ENCODE data around the gene ATP1A2.
"Not testable (repeated sequence)": the region's sequence is repeated elsewhere in the genome, so short reads cannot be mapped to it uniquely, and the experiment has no call there.

Gene ATP1A2

GRCh38 chr1:160122978-160123495 is 7.5 kb downstream of the ATP1A2 start:
- Histone ChIP-seq H3K36me3 (replicated peaks; ENCODE audit: low read depth, low read length) (no peaks in the 10 kb centered on the region), H3K27me3 (ENCODE audit: low read depth, low read length) (peaks cover 7% of the 10 kb centered on the region), H3K27ac (ENCODE audit: low read length) (no peak overlapping the region), H4K20me1 (ENCODE audit: insufficient read depth, low read length) (no peaks in the 10 kb centered on the region), H3K9ac (ENCODE audit: low read length) (no peak overlapping the region), H3K9me3 (ENCODE audit: insufficient read depth, low read length) (no peaks in the 10 kb centered on the region), H2AFZ (ENCODE audit: low read depth, low read length) (no peak overlapping the region), H3K4me3 (ENCODE audit: low read length) (no peak overlapping the region), H3K4me1 (ENCODE audit: low read length) (peaks cover 4% of the 10 kb centered on the region), H3K4me2 (ENCODE audit: low read length) (no peak overlapping the region), H3K79me2 (ENCODE audit: low read length) (no peaks in the 10 kb centered on the region)
- TF ChIP-seq EZH2phosphoT487 (IDR thresholded peaks at IDR 0.05; ENCODE audit: low read depth): no peak
- TF ChIP-seq, protein P1, sequence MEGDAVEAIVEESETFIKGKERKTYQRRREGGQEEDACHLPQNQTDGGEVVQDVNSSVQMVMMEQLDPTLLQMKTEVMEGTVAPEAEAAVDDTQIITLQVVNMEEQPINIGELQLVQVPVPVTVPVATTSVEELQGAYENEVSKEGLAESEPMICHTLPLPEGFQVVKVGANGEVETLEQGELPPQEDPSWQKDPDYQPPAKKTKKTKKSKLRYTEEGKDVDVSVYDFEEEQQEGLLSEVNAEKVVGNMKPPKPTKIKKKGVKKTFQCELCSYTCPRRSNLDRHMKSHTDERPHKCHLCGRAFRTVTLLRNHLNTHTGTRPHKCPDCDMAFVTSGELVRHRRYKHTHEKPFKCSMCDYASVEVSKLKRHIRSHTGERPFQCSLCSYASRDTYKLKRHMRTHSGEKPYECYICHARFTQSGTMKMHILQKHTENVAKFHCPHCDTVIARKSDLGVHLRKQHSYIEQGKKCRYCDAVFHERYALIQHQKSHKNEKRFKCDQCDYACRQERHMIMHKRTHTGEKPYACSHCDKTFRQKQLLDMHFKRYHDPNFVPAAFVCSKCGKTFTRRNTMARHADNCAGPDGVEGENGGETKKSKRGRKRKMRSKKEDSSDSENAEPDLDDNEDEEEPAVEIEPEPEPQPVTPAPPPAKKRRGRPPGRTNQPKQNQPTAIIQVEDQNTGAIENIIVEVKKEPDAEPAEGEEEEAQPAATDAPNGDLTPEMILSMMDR (IDR thresholded peaks at IDR 0.05; ENCODE audit: low read depth, low read length): no peak

DNA sequence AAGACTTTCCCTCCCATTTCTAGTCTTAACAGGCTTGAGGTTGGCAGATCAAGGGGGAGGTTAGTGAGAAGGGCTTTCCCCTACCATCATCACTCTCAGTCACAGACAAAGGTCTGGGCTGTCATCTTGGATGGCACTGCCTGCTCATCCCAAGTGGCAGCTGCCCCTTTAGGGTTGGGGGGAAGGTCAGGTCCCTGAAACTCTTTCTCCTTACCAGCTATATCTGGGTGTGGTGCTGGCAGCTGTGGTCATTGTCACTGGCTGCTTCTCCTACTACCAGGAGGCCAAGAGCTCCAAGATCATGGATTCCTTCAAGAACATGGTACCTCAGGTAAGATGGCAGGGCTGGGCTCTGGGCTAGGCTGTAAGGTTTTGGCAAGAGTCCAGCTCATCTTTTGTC is 8.2 kb downstream of the ATP1A2 start:
- H3K4me1 ChIP-seq (ENCODE audit: low read length): peaks cover 4% of the 10 kb centered on the region
- H2AFZ ChIP-seq (ENCODE audit: low read depth, low read length): no peak overlapping the region
- no peak overlapping the region for H3K4me2 ChIP-seq (ENCODE audit: low read length)
- H3K27ac ChIP-seq (ENCODE audit: low read length): no peak overlapping the region
- no peak overlapping the region for H3K9ac ChIP-seq (ENCODE audit: low read length)
- H3K27me3 ChIP-seq (ENCODE audit: low read depth, low read length): 0 out of 2 replicates have a peak, but pooled peaks cover 4% of the 10 kb centered on the region
- no peaks in the 10 kb centered on the region for H3K36me3 ChIP-seq (replicated peaks; ENCODE audit: low read depth, low read length)
- H3K79me2 ChIP-seq (ENCODE audit: low read length): no peaks in the 10 kb centered on the region
- H3K9me3 ChIP-seq (ENCODE audit: insufficient read depth, low read length): no peaks in the 10 kb centered on the region
- no peak for TF ChIP-seq EZH2phosphoT487 (IDR thresholded peaks at IDR 0.05; ENCODE audit: low read depth)
- TF ChIP-seq, protein P1 (IDR thresholded peaks at IDR 0.05; ENCODE audit: low read depth, low read length): no peak
- no peaks in the 10 kb centered on the region for H4K20me1 ChIP-seq (ENCODE audit: insufficient read depth, low read length)
- no peak overlapping the region for H3K4me3 ChIP-seq (ENCODE audit: low read length)

DNA sequence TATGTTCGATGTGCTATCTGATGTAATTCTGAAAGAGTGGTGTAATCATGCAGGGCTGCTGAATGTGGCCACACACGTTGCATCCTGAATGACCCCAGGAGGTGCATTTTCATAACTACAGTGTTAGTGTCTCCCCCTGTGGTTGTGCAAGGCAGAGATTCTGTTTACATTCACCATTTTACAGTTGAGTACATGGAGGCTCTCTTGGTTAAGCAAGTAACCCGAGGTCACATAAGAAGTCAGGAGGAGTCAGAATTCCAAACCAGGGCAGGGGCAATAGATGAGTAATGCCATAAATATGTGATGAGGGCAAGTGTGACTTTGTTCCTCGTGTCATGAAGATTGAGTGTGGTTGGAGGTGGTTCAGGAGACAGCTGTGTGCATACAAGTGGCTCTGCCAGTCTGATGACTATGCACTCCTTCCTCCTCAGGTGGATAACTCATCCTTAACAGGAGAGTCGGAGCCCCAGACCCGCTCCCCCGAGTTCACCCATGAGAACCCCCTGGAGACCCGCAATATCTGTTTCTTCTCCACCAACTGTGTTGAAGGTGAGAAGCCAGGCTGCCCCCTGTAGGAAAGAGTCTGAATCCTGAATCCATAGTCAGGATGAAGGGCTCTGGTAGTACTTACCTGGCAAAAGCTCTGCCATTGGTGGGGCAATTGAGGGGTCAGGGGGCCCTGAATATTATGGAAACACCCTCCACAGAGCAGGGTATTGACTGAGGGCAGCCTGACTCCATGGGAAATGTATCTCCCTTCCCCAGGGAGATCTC is 9.3 kb downstream of the ATP1A2 start:
- Histone ChIP-seq H3K9ac (ENCODE audit: low read length) (no peak overlapping the region), H2AFZ (ENCODE audit: low read depth, low read length) (no peak overlapping the region), H3K27me3 (ENCODE audit: low read depth, low read length) (0 out of 2 replicates have a peak, but pooled peaks cover 4% of the 10 kb centered on the region), H3K9me3 (ENCODE audit: insufficient read depth, low read length) (no peaks in the 10 kb centered on the region), H3K36me3 (replicated peaks; ENCODE audit: low read depth, low read length) (no peaks in the 10 kb centered on the region), H3K4me2 (ENCODE audit: low read length) (no peak overlapping the region), H3K4me3 (ENCODE audit: low read length) (no peak overlapping the region), H4K20me1 (ENCODE audit: insufficient read depth, low read length) (no peaks in the 10 kb centered on the region), H3K4me1 (ENCODE audit: low read length) (no peaks in the 10 kb centered on the region), H3K79me2 (ENCODE audit: low read length) (no peaks in the 10 kb centered on the region), H3K27ac (ENCODE audit: low read length) (no peak overlapping the region)
- TF ChIP-seq, protein P1 (IDR thresholded peaks at IDR 0.05; ENCODE audit: low read depth, low read length): no peak
- no peak for TF ChIP-seq EZH2phosphoT487 (IDR thresholded peaks at IDR 0.05; ENCODE audit: low read depth)

- Histone ChIP-seq H3K9ac (ENCODE audit: low read length) (no peak overlapping the region), H3K4me3 (ENCODE audit: low read length) (no peak overlapping the region), H3K4me2 (ENCODE audit: low read length) (no peak overlapping the region), H3K27ac (ENCODE audit: low read length) (no peak overlapping the region), H3K79me2 (ENCODE audit: low read length) (no peaks in the 10 kb centered on the region), H2AFZ (ENCODE audit: low read depth, low read length) (no peak overlapping the region), H4K20me1 (ENCODE audit: insufficient read depth, low read length) (no peaks in the 10 kb centered on the region), H3K4me1 (ENCODE audit: low read length) (no peaks in the 10 kb centered on the region), H3K9me3 (ENCODE audit: insufficient read depth, low read length) (no peaks in the 10 kb centered on the region), H3K27me3 (ENCODE audit: low read depth, low read length) (0 out of 2 replicates have a peak, but pooled peaks cover 4% of the 10 kb centered on the region), H3K36me3 (replicated peaks; ENCODE audit: low read depth, low read length) (no peaks in the 10 kb centered on the region)
- TF ChIP-seq, protein P1 (IDR thresholded peaks at IDR 0.05; ENCODE audit: low read depth, low read length): no peak
- no peak for TF ChIP-seq EZH2phosphoT487 (IDR thresholded peaks at IDR 0.05; ENCODE audit: low read depth)
Observed at GRCh38 chr1:160125746-160126145, 10.2 kb downstream of the ATP1A2 start.

DNA sequence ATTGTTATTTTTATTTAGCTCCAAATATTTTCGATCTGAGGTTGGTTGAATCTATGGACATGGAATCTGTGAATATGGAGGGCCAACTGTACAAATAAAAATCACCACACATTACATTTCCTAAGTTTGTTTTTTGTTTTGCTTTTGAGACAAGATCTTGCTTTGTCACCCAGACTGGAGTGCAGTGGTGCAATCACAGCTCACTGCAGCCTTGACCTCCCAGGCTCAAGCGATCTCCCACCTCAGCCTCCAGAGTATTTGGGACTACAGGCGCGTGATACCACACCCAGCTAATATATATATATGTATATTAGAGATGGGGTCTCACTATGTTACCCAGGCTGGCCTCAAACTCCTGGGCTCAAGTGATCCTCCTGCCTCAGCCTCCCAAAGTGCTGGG is 10.8 kb downstream of the ATP1A2 start:
- not testable (repeated sequence) for H2AFZ ChIP-seq (ENCODE audit: low read depth, low read length); H3K4me1 ChIP-seq (ENCODE audit: low read length); H3K9ac ChIP-seq (ENCODE audit: low read length); H3K4me2 ChIP-seq (ENCODE audit: low read length); H3K9me3 ChIP-seq (ENCODE audit: insufficient read depth, low read length); H3K27ac ChIP-seq (ENCODE audit: low read length); H3K4me3 ChIP-seq (ENCODE audit: low read length); H4K20me1 ChIP-seq (ENCODE audit: insufficient read depth, low read length); H3K27me3 ChIP-seq (ENCODE audit: low read depth, low read length); H3K79me2 ChIP-seq (ENCODE audit: low read length); H3K36me3 ChIP-seq (replicated peaks; ENCODE audit: low read depth, low read length)

Data from OCI-LY3 (cell line).